GM19455 (cell line): ENCODE data around the gene NR2C1.

Experiments used
- ATAC-seq: cut with Tn5 transposase; IDR thresholded peaks from one replicate; pipeline ENCODE4 v1.9.1; 2021; ENCODE audit not compliant: unreplicated experiment

The NR2C1 gene

GRCh38 chr12:95085612-95086011 is 12.2 kb upstream of the NR2C1 start:
- no peak for ATAC-seq

- ATAC-seq: no peak
These were observed 10.5 kb upstream of the NR2C1 start for GRCh38 chr12:95083938-95084337.

GRCh38 chr12:95083471-95083870 is 10.1 kb upstream of the NR2C1 start:
- ATAC-seq: no peak

GRCh38 chr12:95077341-95077740 is 3.9 kb upstream of the NR2C1 start:
- ATAC-seq: no peak

GRCh38 chr12:95074766-95075165 is 1.3 kb upstream of the NR2C1 start:
- ATAC-seq: no peak

- ATAC-seq: no peak
These were observed 491 bp upstream of the NR2C1 start for GRCh38 chr12:95073698-95074520.

GRCh38 chr12:95070378-95070777 is 3.0 kb downstream of the NR2C1 start:
- no peak for ATAC-seq

- no peak for ATAC-seq
These were observed 7.1 kb downstream of the NR2C1 start for GRCh38 chr12:95066091-95066855.

- ATAC-seq: no peak
These were observed 12.5 kb downstream of the NR2C1 start for GRCh38 chr12:95060951-95061350.

GRCh38 chr12:95059984-95060383 is 13.4 kb downstream of the NR2C1 start:
- no peak for ATAC-seq

- ATAC-seq: no peak
These were observed 16.0 kb downstream of the NR2C1 start for GRCh38 chr12:95057424-95057823.

GRCh38 chr12:95055057-95055456 is 18.4 kb downstream of the NR2C1 start:
- no peak for ATAC-seq

GRCh38 chr12:95054206-95054605 is 19.2 kb downstream of the NR2C1 start:
- ATAC-seq: no peak

GRCh38 chr12:95051241-95051640 is 22.2 kb downstream of the NR2C1 start:
- ATAC-seq: no peak

- no peak for ATAC-seq
These were observed 35.5 kb downstream of the NR2C1 start for GRCh38 chr12:95037906-95038305.

GRCh38 chr12:95034750-95035149 is 38.7 kb downstream of the NR2C1 start:
- no peak for ATAC-seq

- no peak for ATAC-seq
These were observed 50.9 kb downstream of the NR2C1 start for GRCh38 chr12:95022477-95022876.

GRCh38 chr12:95017482-95017881 is 55.9 kb downstream of the NR2C1 start:
- no peak for ATAC-seq

GRCh38 chr12:95016120-95016519 is 57.3 kb downstream of the NR2C1 start:
- ATAC-seq: no peak

GRCh38 chr12:95014554-95014953 is 58.9 kb downstream of the NR2C1 start:
- no peak for ATAC-seq

- ATAC-seq: no peak
These were observed 67.2 kb downstream of the NR2C1 start for GRCh38 chr12:95006206-95006605.

GRCh38 chr12:95004610-95005009 is 68.8 kb downstream of the NR2C1 start:
- ATAC-seq: no peak
